Globus pallidus (tissue), 1 donor: ENCODE measurements around the gene NCKAP5L.
"Not testable (repeated sequence)": the region's sequence is repeated elsewhere in the genome, so short reads cannot be mapped to it uniquely, and the experiment has no call there.

Source experiments
- DNase-seq: peaks from one replicate; pipeline ENCODE4 v3.0.0-alpha.2; 2015; ENCODE audit warnings: low spot score

NCKAP5L gene

GRCh38 chr12:49864798-49865090, 36.5 kb upstream of the NCKAP5L start:
- no peak for DNase-seq

GRCh38 chr12:49863946-49864797, 36.0 kb upstream of the NCKAP5L start:
- DNase-seq = no peak

- DNase-seq = not testable (repeated sequence)
Observed at GRCh38 chr12:49860921-49861320, 32.7 kb upstream of the NCKAP5L start.

GRCh38 chr12:49855890-49856289, 27.7 kb upstream of the NCKAP5L start:
- DNase-seq = not testable (repeated sequence)

GRCh38 chr12:49854976-49855375, 26.8 kb upstream of the NCKAP5L start:
- DNase-seq = no peak

- DNase-seq = no peak
Observed at GRCh38 chr12:49853671-49854070, 25.5 kb upstream of the NCKAP5L start.

- no peak for DNase-seq
Observed at GRCh38 chr12:49847161-49847560, 18.9 kb upstream of the NCKAP5L start.

GRCh38 chr12:49846032-49846431, 17.8 kb upstream of the NCKAP5L start:
- no peak for DNase-seq

GRCh38 chr12:49843876-49844437, 15.7 kb upstream of the NCKAP5L start:
- no peak for DNase-seq

- DNase-seq = no peak
Observed at GRCh38 chr12:49843411-49843810, 15.2 kb upstream of the NCKAP5L start.

- peak; percentile 88 for DNase-seq
Observed at GRCh38 chr12:49842519-49843352, 14.5 kb upstream of the NCKAP5L start, which contains the start of gene BCDIN3D. TSS of gene BCDIN3D (minus strand) at chr12:49843106. CDS start at chr12:49843087, 19 bp downstream.

GRCh38 chr12:49838973-49839633, 10.9 kb upstream of the NCKAP5L start:
- peak; percentile 42 for DNase-seq

- no peak for DNase-seq
Observed at GRCh38 chr12:49832836-49833421, 4.7 kb upstream of the NCKAP5L start.

- no peak for DNase-seq
Observed at GRCh38 chr12:49831717-49832116, 3.5 kb upstream of the NCKAP5L start.

- peak; percentile 73 for DNase-seq
Observed at GRCh38 chr12:49827401-49828099, 663 bp downstream of the NCKAP5L start.

GRCh38 chr12:49827051-49827400, 1.2 kb downstream of the NCKAP5L start:
- peak; percentile 17 for DNase-seq

- no peak for DNase-seq
Observed at GRCh38 chr12:49825971-49826421, 2.2 kb downstream of the NCKAP5L start.

- peak; percentile 34 for DNase-seq
Observed at GRCh38 chr12:49825360-49825970, 2.7 kb downstream of the NCKAP5L start.

GRCh38 chr12:49824895-49825294, 3.3 kb downstream of the NCKAP5L start:
- peak; percentile 50 for DNase-seq

- DNase-seq = no peak
Observed at GRCh38 chr12:49824416-49824815, 3.8 kb downstream of the NCKAP5L start.

GRCh38 chr12:49823951-49824350, 4.3 kb downstream of the NCKAP5L start:
- no peak for DNase-seq
